Upper lobe of right lung (tissue), 1 donor: ENCODE measurements around the gene PUM2. TPM values are rescaled to one million over a fixed set of nuclear protein-coding genes. Genes with fewer than 3 reads are reported as not detected.
"Not testable (repeated sequence)": the region's sequence is repeated elsewhere in the genome, so short reads cannot be mapped to it uniquely, and the experiment has no call there.

Experiments
- ATAC-seq: fragments of 200-7000 bp; cut with Tn5 transposase; one replicate; pipeline ENCODE4 v1.9.1; 2020; ENCODE audit warnings: mild to moderate bottlenecking, moderate library complexity
- DNase-seq: peaks from one replicate; pipeline ENCODE4 v3.0.0-alpha.2; 2020
- H3K27ac ChIP-seq: fragments of 200-600 bp; one replicate; pipeline ENCODE4 v1.8.0; 2022
- H3K27me3 ChIP-seq: fragments of 200-600 bp; one replicate; pipeline ENCODE4 v1.8.0; 2022; ENCODE audit warnings: mild to moderate bottlenecking
- H3K36me3 ChIP-seq: fragments of 200-600 bp; one replicate; pipeline ENCODE4 v1.8.0; 2022
- H3K4me1 ChIP-seq: fragments of 200-600 bp; one replicate; pipeline ENCODE4 v1.8.0; 2022
- H3K4me3 ChIP-seq: fragments of 200-600 bp; one replicate; pipeline ENCODE4 v1.8.0; 2022; ENCODE audit warnings: mild to moderate bottlenecking
- H3K9me3 ChIP-seq: fragments of 200-600 bp; one replicate; pipeline ENCODE4 v1.8.0; 2022
- CTCF ChIP-seq: fragments of 200-600 bp; IDR thresholded peaks from one replicate; pipeline ENCODE4 v1.8.0; 2022; ENCODE audit warnings: antibody characterized with exemption
- intact Hi-C: fragments of 100-400 bp; cut with DNase I; formaldehyde crosslinking; loops from one replicate; pipeline ENCODE4 v1.11.0; 2022
- total RNA-seq: library from RNA; stranded (reverse); fragmentation: NEBNext Ultra II Directional; extraction: Animal tissue kit (Norgen Biotek cat#: 25700); gene quantifications from one replicate; pipeline ENCODE4 v1.2.1, GENCODE V29; 2021
- donor health status: DM: no; HTN: yes; CAD: no; lungs with severe emphysema.

The PUM2 gene
- total RNA-seq, 1 donor from 2014 or later = 116 TPM

- intact Hi-C loops = no loop called here
- no peak overlapping the region for H3K4me3 ChIP-seq
- H3K9me3 ChIP-seq = no peaks in the 10 kb centered on the region
- peaks cover 3% of the 10 kb centered on the region for H3K4me1 ChIP-seq
- ATAC-seq (no peak), DNase-seq (no peak)
- no peak overlapping the region for H3K27ac ChIP-seq
- H3K36me3 ChIP-seq = no peaks in the 10 kb centered on the region
- TF ChIP-seq CTCF = no peak
- H3K27me3 ChIP-seq = no peaks in the 10 kb centered on the region
These were observed 30.8 kb upstream of the PUM2 start for GRCh38 chr2:20381457-20381856.

- peak; percentile 67 for TF ChIP-seq CTCF
- H3K27ac ChIP-seq = peak overlapping the region; percentile 17
These were observed 28.4 kb upstream of the PUM2 start for GRCh38 chr2:20378891-20379519.

GRCh38 chr2:20378341-20378740 is 27.7 kb upstream of the PUM2 start:
- Histone ChIP-seq H3K4me1 (peaks cover 3% of the 10 kb centered on the region), H3K27ac (peak overlapping the region; percentile 45), H3K4me3 (no peak overlapping the region), H3K36me3 (no peaks in the 10 kb centered on the region), H3K9me3 (no peaks in the 10 kb centered on the region), H3K27me3 (no peaks in the 10 kb centered on the region)
- intact Hi-C loops = no loop called here
- DNase-seq = no peak
- ATAC-seq = no peak
- TF ChIP-seq CTCF = no peak

More at GRCh38 chr2:20378891-20379519, 28.4 kb upstream of the PUM2 start:
- H3K36me3 ChIP-seq = no peaks in the 10 kb centered on the region
- H3K4me1 ChIP-seq = peaks cover 3% of the 10 kb centered on the region
- H3K4me3 ChIP-seq = no peak overlapping the region
- no peaks in the 10 kb centered on the region for H3K27me3 ChIP-seq
- ATAC-seq (peak; percentile 96), DNase-seq (peak; percentile 82)
- no peaks in the 10 kb centered on the region for H3K9me3 ChIP-seq
- intact Hi-C loops = no loop called here

- intact Hi-C loops = no loop called here
- Histone ChIP-seq H3K4me1 (peaks cover 3% of the 10 kb centered on the region), H3K36me3 (no peaks in the 10 kb centered on the region), H3K9me3 (no peaks in the 10 kb centered on the region), H3K4me3 (no peak overlapping the region), H3K27ac (peak overlapping the region; percentile 45), H3K27me3 (no peaks in the 10 kb centered on the region)
- ATAC-seq = no peak
- TF ChIP-seq CTCF = no peak
- DNase-seq = no peak
These were observed 27.1 kb upstream of the PUM2 start for GRCh38 chr2:20377741-20378140.

- H3K36me3 ChIP-seq, intact Hi-C loops, H3K27me3 ChIP-seq, H3K9me3 ChIP-seq, H3K4me1 ChIP-seq, DNase-seq, ATAC-seq, H3K27ac ChIP-seq, H3K4me3 ChIP-seq: not testable (repeated sequence)
These were observed 24.3 kb upstream of the PUM2 start for GRCh38 chr2:20374982-20375381.

GRCh38 chr2:20372896-20373640 is 22.4 kb upstream of the PUM2 start:
- no peak for DNase-seq
- TF ChIP-seq CTCF = no peak

More at GRCh38 chr2:20372896-20373640, 22.4 kb upstream of the PUM2 start:
- H3K27me3 ChIP-seq = no peaks in the 10 kb centered on the region
- no peak for ATAC-seq
- H3K27ac ChIP-seq = no peak overlapping the region
- no peaks in the 10 kb centered on the region for H3K9me3 ChIP-seq
- H3K4me3 ChIP-seq = no peak overlapping the region
- intact Hi-C loops = no loop called here
- no peaks in the 10 kb centered on the region for H3K36me3 ChIP-seq
- no peaks in the 10 kb centered on the region for H3K4me1 ChIP-seq
